Uterus (tissue), 2 donors: ENCODE data around the gene DCST1.

Source experiments
- CTCF ChIP-seq, 4 experiments: fragments of 200-600 bp in 2 of 4; fragments of 450-650 bp in 2 of 4; sonication (generic) in 2 of 4; IDR thresholded peaks; one replicate each; pipeline ENCODE4 v1.5.1; 2016 to 2019; ENCODE audit warnings: antibody characterized with exemption in 4 of 4, mild to moderate bottlenecking in 2 of 4, moderate library complexity in 1 of 4
- POLR2A ChIP-seq, 2 donors: fragments of 450-650 bp; IDR thresholded peaks; one replicate each; pipeline ENCODE4 v1.6.1; 2016; ENCODE audit warnings: antibody characterized with exemption in 2 of 2, mild to moderate bottlenecking in 1 of 2, moderate library complexity in 1 of 2

- TF ChIP-seq CTCF (IDR thresholded peaks at IDR 0.05) (no peak), POLR2A (IDR thresholded peaks at IDR 0.05) (no peak)
These were observed 10.2 kb downstream of the DCST1 start for GRCh38 chr1:155043793-155044192.
